GM12878 (cell line): ENCODE data around the gene HOXC9. TPM values are rescaled to one million over a fixed set of nuclear protein-coding genes. Genes with fewer than 3 reads are reported as not detected.

Experiments used
- ATAC-seq: fragments of 200-7000 bp; cut with Tn5 transposase; 3 replicates; pipeline ENCODE4 v1.9.1; 2020; ENCODE audit warnings: mild to moderate bottlenecking, moderate library complexity
- BruUV-seq: library from RNA; stranded (reverse); fragments of 400-500 nt; replicated peaks from 2 replicates; lab custom pipeline; 2021; lab: Mats Ljungman, UMichigan
- CTCF ChIA-PET: fragments of 300-600 bp; sonication (Branson Sonifier 250); formaldehyde crosslinking; extraction: SDS; loops from one replicate; lab custom pipeline; 2021; ENCODE audit warnings: inconsistent platforms; lab: Yijun Ruan, JAX
- POLR2A ChIA-PET: fragments of 350-600 bp; formaldehyde crosslinking; extraction: SDS; loops from one replicate; lab custom pipeline; 2021; ENCODE audit warnings: inconsistent platforms; lab: Charles Lee
- RAD21 ChIA-PET: fragments of 300-600 bp; sonication (Branson Sonifier 250); formaldehyde crosslinking; loops from one replicate; lab custom pipeline; 2023; ENCODE audit warnings: antibody characterized with exemption; ENCODE audit not compliant: unreplicated experiment; lab: Charles Lee
- SMC1A ChIA-PET: fragments of 300-600 bp; sonication (Branson Sonifier 250); formaldehyde crosslinking; loops from one replicate; lab custom pipeline; 2023; ENCODE audit not compliant: unreplicated experiment, uncharacterized antibody; lab: Charles Lee
- DNase-seq: peaks from one replicate; pipeline ENCODE4 v3.0.0-alpha.2; 2011; ENCODE audit warnings: low read depth, low spot score
- FAIRE-seq: peaks from 3 replicates; lab custom pipeline; 2011; peaks lifted over from hg19 to GRCh38; lab: Jason Lieb, UNC
- H2AFZ ChIP-seq: 2 replicates; pipeline ENCODE4 v1.6.0; 2011; ENCODE audit warnings: low read depth, low read length, control low read depth; ENCODE audit not compliant: control insufficient read depth
- H3K27ac ChIP-seq: 2 replicates; pipeline ENCODE4 v1.5.1; 2011; ENCODE audit warnings: control low read depth; ENCODE audit not compliant: control insufficient read depth, insufficient read depth
- H3K27me3 ChIP-seq, 2 experiments: replicated peaks in 1 of 2; 2 replicates each; pipeline versions ENCODE4 v1.6.0 to v1.6.1; 2011; ENCODE audit warnings: low read length in 1 of 2; ENCODE audit not compliant: control insufficient read depth in 2 of 2, insufficient read depth in 2 of 2
- H3K36me3 ChIP-seq, 2 experiments: 2 replicates each; pipeline ENCODE4 v1.5.1; 2011; ENCODE audit warnings: low read length in 1 of 2; ENCODE audit not compliant: control insufficient read depth in 2 of 2, insufficient read depth in 2 of 2
- H3K4me1 ChIP-seq: 2 replicates; pipeline ENCODE4 v1.6.1; 2011; ENCODE audit warnings: mild to moderate bottlenecking, low read length, moderate library complexity, mixed read lengths; ENCODE audit not compliant: control insufficient read depth, insufficient read depth
- H3K4me2 ChIP-seq: 2 replicates; pipeline ENCODE4 v1.6.0; 2011; ENCODE audit warnings: control low read depth; ENCODE audit not compliant: control insufficient read depth, insufficient read depth
- H3K4me3 ChIP-seq: fragments of 200-600 bp; sonication (generic); 2 replicates; pipeline ENCODE4 v1.5.1; 2016
- H3K79me2 ChIP-seq: 2 replicates; pipeline ENCODE4 v1.6.0; 2011; ENCODE audit warnings: low read length; ENCODE audit not compliant: control insufficient read depth, insufficient read depth
- H3K9ac ChIP-seq: 2 replicates; pipeline ENCODE4 v1.8.0; 2011; ENCODE audit warnings: low read length, control low read depth, mixed read lengths; ENCODE audit not compliant: control insufficient read depth, insufficient read depth
- H3K9me3 ChIP-seq: replicated peaks from 3 replicates; pipeline ENCODE4 v1.5.1; 2011; ENCODE audit warnings: mild to moderate bottlenecking, low read length; ENCODE audit not compliant: control insufficient read depth, insufficient read depth
- H4K20me1 ChIP-seq: 2 replicates; pipeline ENCODE4 v1.6.0; 2011; ENCODE audit not compliant: control insufficient read depth, insufficient read depth
- BCLAF1 ChIP-seq: fragments of 450-650 bp; IDR thresholded peaks from 2 replicates; pipeline ENCODE4 v1.6.1; 2017; ENCODE audit warnings: antibody characterized with exemption, mild to moderate bottlenecking, moderate library complexity
- CHD2 ChIP-seq: IDR thresholded peaks from 2 replicates; pipeline ENCODE4 v1.6.1; 2011; ENCODE audit warnings: low read depth, low read length, improper control_type of control experiment, borderline replicate concordance
- CHD4 ChIP-seq: fragments of 200-600 bp; sonication (generic); IDR thresholded peaks from 2 replicates; pipeline ENCODE4 v1.6.1; 2016; ENCODE audit warnings: mild to moderate bottlenecking
- NR2C2 ChIP-seq: IDR thresholded peaks from 2 replicates; pipeline ENCODE4 v1.6.1; 2011; ENCODE audit warnings: borderline replicate concordance, low read depth; ENCODE audit not compliant: control insufficient read depth, insufficient read length
- RAD21 ChIP-seq: IDR thresholded peaks from 2 replicates; pipeline ENCODE4 v1.6.1; 2011; ENCODE audit warnings: mild to moderate bottlenecking, low read depth, low read length, moderate library complexity; ENCODE audit not compliant: insufficient read depth
- RUNX3 ChIP-seq: IDR thresholded peaks from 2 replicates; pipeline ENCODE4 v1.6.1; 2012; ENCODE audit warnings: low read length, inconsistent platforms
- SUZ12 ChIP-seq: fragments of 200-600 bp; sonication (generic); IDR thresholded peaks from one replicate; pipeline ENCODE4 v1.6.1; 2018; ENCODE audit warnings: antibody characterized with exemption, mild to moderate bottlenecking; ENCODE audit not compliant: unreplicated experiment
- WGBS: methylation state at CpG from one replicate; pipeline ENCODE4 v1.1.6; 2016; ENCODE audit warnings: low lambda C conversion rate; ENCODE audit not compliant: insufficient replicate concordance, insufficient coverage; ENCODE audit errors: missing lambda C conversion rate; 5-methylcytosine and 5-hydroxymethylcytosine counted together
- in situ Hi-C: fragments of 300-500 bp; cut with MboI; formaldehyde crosslinking; loops from 9 replicates; pipeline ENCODE4 v1.14.3; 2018; ENCODE audit warnings: mixed read lengths
- intact Hi-C: fragments of 100-400 bp; cut with micrococcal nuclease; formaldehyde crosslinking; loops from one replicate; pipeline ENCODE4 v1.14.2; 2022; ENCODE audit not compliant: unreplicated experiment
- polyA plus RNA-seq, 11 experiments: library from polyadenylated mRNA; depleted of rRNA in 4 of 11; unstranded in 6 of 11; stranded (reverse) in 5 of 11; fragments of >200 nt; fragmentation: Nextera tagmentation in 4 of 11; fragmentation: Illumina TruSeq in 1 of 11; extraction: Ambion mirVana in 4 of 11; extraction: Trizol in 1 of 11; gene quantifications; 1 replicate in 1 of 11; 2 replicates in 10 of 11; pipeline versions ENCODE4 v1.2.1 to v1.2.3, GENCODE V29; 2011 to 2016; ENCODE audit warnings: inconsistent platforms in 2 of 11, missing spikeins in 2 of 11, low read depth in 1 of 11
- total RNA-seq, 4 experiments: library from RNA; depleted of rRNA in 3 of 4; stranded (reverse); fragments of >200 nt in 3 of 4; fragmentation: Illumina TruSeq in 1 of 4; extraction: Trizol in 1 of 4; gene quantifications; 2 replicates each; pipeline versions ENCODE4 v1.2.1 to v1.2.3, GENCODE V29; 2013 to 2021

Gene HOXC9
- total and polyA plus RNA-seq, 10 of the 15 experiments (the other 5 are each of a cell fraction or from before 2014, with no cell fraction given) = not detected

- BruUV-seq = no TSS peak
- no peak for FAIRE-seq
- Histone ChIP-seq H3K9ac (no peak overlapping the region), H3K9me3 (no peaks in the 10 kb centered on the region; the same call in 1 of the 3 replicates), H3K4me3 (no peak overlapping the region), H3K79me2 (no peaks in the 10 kb centered on the region), H3K4me1 (peaks cover 26% of the 10 kb centered on the region), H4K20me1 (no peaks in the 10 kb centered on the region), H3K27ac (no peak overlapping the region), H2AFZ (no peak overlapping the region), H3K27me3 (peaks cover 29 to 43% of the 10 kb centered on the region in 2 experiments), H3K4me2 (no peak overlapping the region), H3K36me3 (no peaks in the 10 kb centered on the region)
- TF ChIP-seq RUNX3 (peak; percentile 44; the same call in 1 of the 2 replicates), NR2C2 (no peak)
- ChIA-PET CTCF (interaction anchor here (0.5 to 1.4 kb wide), 4 partner anchors 11 to 411 kb away, joined by 3 to 5 read pairs (median 4); no protein-coding TSS in a partner anchor), SMC1A (interaction anchor here (1.0 kb wide), 1 partner anchor 10 kb away, joined by 3 read pairs; no protein-coding TSS in a partner anchor), RAD21 (no interaction called here), POLR2A (no interaction called here)
- DNase-seq = no peak
- in situ Hi-C loops (no loop called here), intact Hi-C loops (loop anchor here (10.0 kb wide), 2 partner anchors 186 to 276 kb away; no protein-coding TSS in a partner anchor)
- WGBS = 21% methylated on average over 15 of the region's 15 CpGs
- no peak for ATAC-seq
Observed at GRCh38 chr12:53980802-53981496, 19.0 kb upstream of the HOXC9 start.

DNA sequence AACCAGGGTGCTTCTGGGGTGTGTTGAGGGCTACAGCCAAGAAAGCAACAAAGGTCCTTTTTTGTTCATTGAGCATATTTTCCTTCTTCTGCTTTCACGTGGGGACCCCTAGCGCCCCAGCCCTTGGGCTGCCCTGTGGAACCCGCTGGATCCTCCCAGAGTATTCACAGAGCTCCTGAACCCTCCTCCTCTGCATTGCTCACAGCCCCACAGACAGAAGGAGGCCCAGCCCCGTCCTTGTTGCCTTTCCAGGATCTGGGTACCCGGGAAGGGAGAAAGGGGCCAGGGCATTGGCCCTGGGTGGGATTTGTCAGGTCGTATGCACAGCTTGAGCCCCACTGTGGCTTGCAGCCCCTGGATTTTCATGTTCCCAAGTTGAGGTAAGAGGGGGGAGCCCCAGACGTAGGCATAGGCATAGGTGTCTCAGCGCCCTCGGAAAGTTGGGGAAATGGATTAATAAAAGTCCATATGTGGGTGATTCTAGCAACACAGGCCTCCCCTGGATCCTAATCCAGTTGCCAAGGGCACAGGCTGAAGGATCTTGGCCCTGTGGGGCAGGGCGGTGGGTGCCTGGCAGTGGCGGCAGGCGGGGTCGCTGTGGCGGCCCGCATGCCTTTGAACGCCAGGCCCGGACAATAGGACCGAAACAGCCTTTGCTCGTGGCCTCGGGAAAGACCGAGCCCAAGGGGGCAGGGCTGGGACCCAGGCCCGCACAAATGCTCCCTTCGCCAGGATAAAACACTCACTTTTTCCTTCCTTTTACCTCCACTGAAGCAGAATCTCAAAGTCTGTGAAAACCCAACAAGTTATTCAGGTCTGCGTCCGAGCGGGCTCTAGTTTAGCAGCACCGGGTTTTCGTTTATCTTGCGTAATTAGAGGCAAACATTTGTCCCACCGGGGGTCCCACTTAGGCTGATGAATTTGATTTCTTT, 18.1 kb upstream of the HOXC9 start:
- Histone ChIP-seq H3K4me1 (peaks cover 29% of the 10 kb centered on the region), H3K79me2 (no peaks in the 10 kb centered on the region), H3K27me3 (peaks cover 29 to 50% of the 10 kb centered on the region in 2 experiments), H2AFZ (no peak overlapping the region), H3K4me2 (no peak overlapping the region), H3K27ac (no peak overlapping the region), H4K20me1 (no peaks in the 10 kb centered on the region), H3K4me3 (no peak overlapping the region)
- in situ Hi-C loops = no loop called here
- ChIA-PET SMC1A (interaction anchor here (1.0 kb wide), 1 partner anchor 9 kb away, joined by 3 read pairs; no protein-coding TSS in a partner anchor), CTCF (interaction anchor here (1.1 kb wide), 1 partner anchor 10 kb away, joined by 3 read pairs; no protein-coding TSS in a partner anchor), RAD21 (no interaction called here)
- WGBS = 45% methylated on average over 26 of the region's 30 CpGs
- DNase-seq (no peak), FAIRE-seq (no peak), ATAC-seq (no peak)
- no TSS peak for BruUV-seq
- intact Hi-C loops = loop anchor here (10.0 kb wide), 2 partner anchors 187 to 277 kb away; no protein-coding TSS in a partner anchor
- TF ChIP-seq BCLAF1 (no peak), CHD4 (no peak), SUZ12 (peak; percentile 21), RAD21 (0 out of 2 replicates have a peak, but pooled peaks have one; percentile 14), CHD2 (no peak)
- TF ChIP-seq, all 136 proteins: peak for 2
- no peak overlapping the region for H3K9ac ChIP-seq
- H3K36me3 ChIP-seq = no peaks in the 10 kb centered on the region
- POLR2A ChIA-PET = no interaction called here
- H3K9me3 ChIP-seq = no peaks in the 10 kb centered on the region; the same call in 2 of the 3 replicates
